ENCODE data around the gene AOC3.

AOC3 gene

DNA sequence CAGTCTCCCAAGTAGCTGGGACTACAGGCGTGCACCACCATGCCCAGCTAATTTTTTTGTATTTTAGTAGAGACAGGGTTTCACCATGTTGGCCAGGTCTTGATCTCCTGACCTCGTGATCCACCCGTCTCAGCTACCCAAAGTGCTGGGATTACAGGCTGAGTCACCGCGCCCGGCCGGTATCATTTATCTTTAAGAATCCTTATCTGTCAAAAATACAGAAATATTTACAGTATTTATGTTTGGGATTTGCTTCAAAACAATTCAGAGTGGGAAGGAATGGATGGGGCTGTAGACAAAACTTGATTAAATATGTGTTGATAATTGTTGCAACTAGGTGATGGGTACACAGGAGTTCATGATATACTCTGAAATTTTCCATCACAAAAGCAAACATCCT is 29.8 kb upstream of the AOC3 start:
- H3K27ac ChIP-seq (ENCODE audit: low read depth in 2 of 2, low read length in 2 of 2): no peak overlapping the region
- H3K4me3 ChIP-seq (ENCODE audit: low read length in 2 of 2): no peak overlapping the region
- H3K36me3 ChIP-seq (ENCODE audit: control insufficient read depth in 2 of 2, insufficient read depth in 2 of 2, low read length in 2 of 2): peaks cover 32 to 49% of the 10 kb centered on the region in 2 donors
- H3K27me3 ChIP-seq (ENCODE audit: control insufficient read depth in 2 of 2, insufficient read depth in 2 of 2, low read length in 2 of 2): no peaks in the 10 kb centered on the region
- peaks cover 4% of the 10 kb centered on the region in 2 donors for H3K4me1 ChIP-seq (ENCODE audit: control insufficient read depth in 2 of 2, insufficient read depth in 2 of 2, low read length in 2 of 2)
- no peaks in the 10 kb centered on the region for H3K9me3 ChIP-seq (ENCODE audit: control insufficient read depth in 2 of 2, low read length in 2 of 2)
- H3K9ac ChIP-seq (ENCODE audit: low read depth in 1 of 2, low read length in 2 of 2): no peak overlapping the region

DNA sequence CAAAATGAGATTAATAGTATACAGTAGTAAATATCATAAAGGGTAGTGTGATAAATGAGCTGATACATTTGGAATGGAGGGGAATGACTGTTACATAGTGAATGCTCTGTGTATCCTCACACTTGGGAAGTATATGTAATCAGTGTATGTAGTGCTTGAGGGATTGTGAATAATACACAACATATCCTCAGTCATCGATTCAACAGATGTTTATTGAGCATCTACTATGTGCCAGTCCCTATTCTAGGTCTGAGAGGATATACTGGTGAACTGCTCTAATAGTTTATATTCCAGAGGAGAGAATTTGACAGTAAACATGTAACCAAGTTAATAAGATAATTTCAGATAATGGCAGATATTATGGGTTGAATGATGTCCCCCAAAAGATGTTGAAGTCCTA is 23.5 kb upstream of the AOC3 start:
- Histone ChIP-seq H3K27ac (ENCODE audit: low read depth in 2 of 2, low read length in 2 of 2) (no peak overlapping the region), H3K27me3 (ENCODE audit: control insufficient read depth in 2 of 2, insufficient read depth in 2 of 2, low read length in 2 of 2) (no peaks in the 10 kb centered on the region), H3K9ac (ENCODE audit: low read depth in 1 of 2, low read length in 2 of 2) (no peak overlapping the region), H3K4me3 (ENCODE audit: low read length in 2 of 2) (no peak overlapping the region), H3K9me3 (ENCODE audit: control insufficient read depth in 2 of 2, low read length in 2 of 2) (no peaks in the 10 kb centered on the region), H3K36me3 (ENCODE audit: control insufficient read depth in 2 of 2, insufficient read depth in 2 of 2, low read length in 2 of 2) (no peaks in the 10 kb centered on the region), H3K4me1 (ENCODE audit: control insufficient read depth in 2 of 2, insufficient read depth in 2 of 2, low read length in 2 of 2) (peaks cover 7 to 8% of the 10 kb centered on the region in 2 donors)

DNA sequence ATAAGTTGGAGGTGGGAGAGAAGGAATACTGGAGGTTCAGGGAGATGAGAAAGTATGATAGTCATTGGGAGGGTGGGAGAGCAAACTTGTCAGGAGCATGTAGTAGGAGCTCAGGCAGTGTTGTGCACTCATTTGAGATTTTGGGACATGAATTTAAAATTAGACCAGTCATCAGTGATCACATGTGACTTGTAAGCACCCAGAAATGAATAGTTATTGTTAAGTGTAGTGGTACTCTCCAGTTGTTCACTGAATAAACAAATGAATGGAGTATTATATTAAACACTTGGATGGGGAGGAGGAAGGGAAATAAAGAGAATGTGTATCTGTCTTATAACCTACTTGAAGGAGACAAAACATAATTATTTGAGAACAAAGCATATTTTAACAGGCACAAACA is 20.0 kb upstream of the AOC3 start:
- Histone ChIP-seq H3K27me3 (ENCODE audit: control insufficient read depth in 2 of 2, insufficient read depth in 2 of 2, low read length in 2 of 2) (no peaks in the 10 kb centered on the region), H3K36me3 (ENCODE audit: control insufficient read depth in 2 of 2, insufficient read depth in 2 of 2, low read length in 2 of 2) (peaks cover 0 to 5% of the 10 kb centered on the region in 2 donors), H3K27ac (ENCODE audit: low read depth in 2 of 2, low read length in 2 of 2) (no peak overlapping the region), H3K4me1 (ENCODE audit: control insufficient read depth in 2 of 2, insufficient read depth in 2 of 2, low read length in 2 of 2) (peaks cover 11 to 16% of the 10 kb centered on the region in 2 donors), H3K9me3 (ENCODE audit: control insufficient read depth in 2 of 2, low read length in 2 of 2) (no peaks in the 10 kb centered on the region), H3K4me3 (ENCODE audit: low read length in 2 of 2) (no peak overlapping the region), H3K9ac (ENCODE audit: low read depth in 1 of 2, low read length in 2 of 2) (no peak overlapping the region)

DNA sequence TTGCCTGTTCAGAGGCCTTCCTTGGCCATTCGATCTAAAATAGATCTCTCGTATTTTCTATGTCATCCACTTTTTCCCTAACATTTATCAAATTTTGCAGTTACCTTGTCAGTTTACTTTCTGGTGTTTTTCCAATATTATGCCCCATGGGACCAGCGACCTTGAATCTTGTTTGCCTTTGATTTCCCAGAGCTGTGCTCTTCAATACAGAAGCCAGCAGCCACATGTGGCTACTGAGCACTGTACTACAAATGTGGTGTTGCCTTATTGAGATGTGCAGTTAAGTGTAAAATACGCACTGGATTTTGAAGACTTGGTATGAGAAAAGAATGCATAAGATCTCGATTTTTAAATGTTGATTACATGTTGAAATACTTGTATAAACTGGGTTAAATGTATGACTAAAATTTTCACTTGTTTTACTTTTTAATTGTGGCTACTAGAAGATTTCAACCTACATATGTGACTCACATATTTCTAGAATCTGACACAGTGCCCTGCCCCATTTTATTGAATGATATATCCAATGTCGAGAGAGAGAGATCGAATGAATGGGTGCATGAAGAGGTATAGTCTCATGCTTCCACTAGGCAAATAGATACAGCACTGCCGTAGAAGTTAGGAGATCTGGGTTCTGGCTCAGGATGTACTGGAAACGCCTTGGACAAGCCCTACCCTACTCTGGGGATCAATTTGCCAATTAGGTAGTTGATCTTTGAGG is 18.6 kb upstream of the AOC3 start:
- H3K36me3 ChIP-seq (ENCODE audit: control insufficient read depth in 2 of 2, insufficient read depth in 2 of 2, low read length in 2 of 2): peaks cover 6 to 11% of the 10 kb centered on the region in 2 donors
- peak overlapping the region; percentile 93 to 94 for H3K9ac ChIP-seq (ENCODE audit: low read depth in 1 of 2, low read length in 2 of 2)

DNA sequence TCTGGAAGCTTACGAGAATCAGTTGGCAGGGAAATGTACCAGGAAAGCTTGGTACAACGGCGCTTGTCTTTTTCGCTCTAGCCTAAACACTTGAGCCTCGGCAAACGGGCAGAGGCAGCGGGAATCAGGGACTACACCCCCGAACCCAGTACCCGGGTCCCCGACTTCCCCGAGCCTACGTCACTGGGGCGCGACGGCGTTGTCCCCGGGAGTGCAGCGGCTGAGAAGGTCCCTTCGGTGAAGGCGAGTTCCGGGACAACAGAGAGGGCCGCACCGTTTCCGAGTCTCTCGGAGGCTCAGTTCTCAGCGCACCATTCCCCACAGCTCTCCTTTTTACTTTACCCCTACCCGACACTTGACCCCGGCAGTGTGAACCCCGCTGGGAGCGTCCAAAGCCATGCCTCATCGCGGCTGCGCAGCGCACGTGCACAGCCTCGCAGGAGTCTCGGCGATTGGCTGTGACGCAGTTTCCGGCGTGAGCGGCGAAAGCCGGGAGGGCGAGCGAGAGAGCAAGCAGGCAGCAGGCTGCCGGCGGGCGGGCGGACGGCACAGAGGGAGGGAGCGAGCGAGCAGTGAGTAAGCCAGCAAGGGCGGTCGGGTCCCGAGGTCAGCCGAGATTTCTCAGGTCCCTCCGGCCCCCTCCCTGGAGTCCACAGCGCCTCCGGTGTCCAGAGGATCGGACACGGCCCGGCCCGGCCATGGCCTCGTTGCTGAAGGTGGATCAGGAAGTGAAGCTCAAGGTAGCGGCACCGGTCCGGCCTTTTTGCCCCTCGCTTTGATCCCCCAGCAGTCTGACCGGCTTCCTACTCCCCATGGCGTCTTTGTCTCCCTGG is 17.8 kb upstream of the AOC3 start, which contains the start of gene PSME3:
Gene PSME3 (plus strand): TSS at position 464 of the 833 bp plus-strand sequence. CDS start 235 bp downstream, at position 699.
- Histone ChIP-seq H3K27ac (ENCODE audit: low read depth in 2 of 2, low read length in 2 of 2) (peak within 1 kb of the TSS; percentile 69 to 87), H3K9me3 (ENCODE audit: control insufficient read depth in 2 of 2, low read length in 2 of 2) (no peaks in the 10 kb centered on the region), H3K27me3 (ENCODE audit: control insufficient read depth in 2 of 2, insufficient read depth in 2 of 2, low read length in 2 of 2) (no peaks in the 10 kb centered on the region), H3K4me1 (ENCODE audit: control insufficient read depth in 2 of 2, insufficient read depth in 2 of 2, low read length in 2 of 2) (peaks cover 11 to 16% of the 10 kb centered on the region in 2 donors), H3K4me3 (ENCODE audit: low read length in 2 of 2) (peak within 1 kb of the TSS; percentile 93 to 99), H3K36me3 (ENCODE audit: control insufficient read depth in 2 of 2, insufficient read depth in 2 of 2, low read length in 2 of 2) (peaks cover 13 to 19% of the 10 kb centered on the region in 2 donors), H3K9ac (ENCODE audit: low read depth in 1 of 2, low read length in 2 of 2) (peak within 1 kb of the TSS; percentile 93 to 94)

More for the DNA sequence above, 18.6 kb upstream of the AOC3 start:
- no peaks in the 10 kb centered on the region for H3K9me3 ChIP-seq (ENCODE audit: control insufficient read depth in 2 of 2, low read length in 2 of 2)
- peak overlapping the region; percentile 93 to 99 for H3K4me3 ChIP-seq (ENCODE audit: low read length in 2 of 2)
- H3K27me3 ChIP-seq (ENCODE audit: control insufficient read depth in 2 of 2, insufficient read depth in 2 of 2, low read length in 2 of 2): no peaks in the 10 kb centered on the region
- peak overlapping the region; percentile 69 to 87 for H3K27ac ChIP-seq (ENCODE audit: low read depth in 2 of 2, low read length in 2 of 2)
- H3K4me1 ChIP-seq (ENCODE audit: control insufficient read depth in 2 of 2, insufficient read depth in 2 of 2, low read length in 2 of 2): peaks cover 11 to 16% of the 10 kb centered on the region in 2 donors

DNA sequence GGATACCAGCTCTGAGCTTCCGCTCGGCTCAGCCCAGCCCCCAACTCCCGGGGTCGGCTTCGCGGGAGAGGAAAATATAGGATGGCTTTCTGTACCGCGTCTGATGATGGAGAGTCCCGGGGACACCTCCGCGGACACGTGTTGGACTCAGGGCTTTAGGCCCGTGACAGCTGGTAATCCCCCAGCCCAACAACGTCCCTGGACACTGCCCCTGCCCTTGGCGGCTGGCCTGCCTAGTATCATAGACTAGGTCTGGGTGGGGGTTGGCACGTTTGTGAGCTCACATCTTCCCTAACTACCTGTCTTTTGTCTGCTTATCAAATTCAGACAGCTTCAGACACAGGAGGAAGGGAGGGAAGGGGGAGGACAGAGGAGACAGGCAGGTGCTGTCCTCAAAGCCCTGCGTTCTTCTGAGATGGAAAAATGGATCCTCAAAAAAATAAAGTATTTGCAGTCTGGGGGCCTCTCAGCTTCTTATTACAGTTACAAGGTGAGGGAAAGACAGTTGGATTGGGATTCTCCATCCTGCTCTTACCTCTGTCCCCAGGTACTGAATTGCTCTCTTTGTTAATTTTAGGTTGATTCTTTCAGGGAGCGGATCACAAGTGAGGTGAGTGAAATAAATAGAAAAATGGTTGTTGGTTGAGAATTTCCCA is 17.1 kb upstream of the AOC3 start:
- H3K4me1 ChIP-seq (ENCODE audit: control insufficient read depth in 2 of 2, insufficient read depth in 2 of 2, low read length in 2 of 2): peaks cover 11 to 16% of the 10 kb centered on the region in 2 donors
- H3K27me3 ChIP-seq (ENCODE audit: control insufficient read depth in 2 of 2, insufficient read depth in 2 of 2, low read length in 2 of 2): no peaks in the 10 kb centered on the region
- H3K9ac ChIP-seq (ENCODE audit: low read depth in 1 of 2, low read length in 2 of 2): peak overlapping the region; percentile 93 to 94
- peak overlapping the region; percentile 69 to 87 for H3K27ac ChIP-seq (ENCODE audit: low read depth in 2 of 2, low read length in 2 of 2)
- no peaks in the 10 kb centered on the region for H3K9me3 ChIP-seq (ENCODE audit: control insufficient read depth in 2 of 2, low read length in 2 of 2)
- peaks cover 19 to 26% of the 10 kb centered on the region in 2 donors for H3K36me3 ChIP-seq (ENCODE audit: control insufficient read depth in 2 of 2, insufficient read depth in 2 of 2, low read length in 2 of 2)
- peak overlapping the region; percentile 93 to 99 for H3K4me3 ChIP-seq (ENCODE audit: low read length in 2 of 2)

DNA sequence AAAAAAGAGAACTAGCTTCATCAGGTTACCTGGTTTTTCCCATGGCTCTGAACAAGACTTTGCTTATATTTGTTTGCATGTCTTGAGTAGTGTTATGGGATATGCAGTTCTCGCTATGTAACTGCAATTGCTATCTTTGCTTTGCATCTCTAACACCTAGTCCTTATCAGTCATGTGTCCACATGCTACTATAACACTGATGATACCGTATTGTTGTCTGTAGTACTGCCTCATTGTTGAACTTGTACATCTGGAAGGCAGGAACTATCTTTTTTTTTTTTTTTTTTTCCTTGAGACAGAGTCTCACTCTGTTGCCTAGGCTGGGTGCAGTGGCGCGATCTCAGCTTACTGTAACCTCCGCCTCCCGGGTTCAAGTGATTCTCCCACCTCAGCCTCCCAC is 15.3 kb upstream of the AOC3 start:
- peaks cover 24 to 34% of the 10 kb centered on the region in 2 donors for H3K36me3 ChIP-seq (ENCODE audit: control insufficient read depth in 2 of 2, insufficient read depth in 2 of 2, low read length in 2 of 2)
- no peak overlapping the region for H3K4me3 ChIP-seq (ENCODE audit: low read length in 2 of 2)
- H3K27me3 ChIP-seq (ENCODE audit: control insufficient read depth in 2 of 2, insufficient read depth in 2 of 2, low read length in 2 of 2): no peaks in the 10 kb centered on the region
- H3K4me1 ChIP-seq (ENCODE audit: control insufficient read depth in 2 of 2, insufficient read depth in 2 of 2, low read length in 2 of 2): peaks cover 11 to 16% of the 10 kb centered on the region in 2 donors
- H3K27ac ChIP-seq (ENCODE audit: low read depth in 2 of 2, low read length in 2 of 2): no peak overlapping the region
- H3K9ac ChIP-seq (ENCODE audit: low read depth in 1 of 2, low read length in 2 of 2): no peak overlapping the region
- no peaks in the 10 kb centered on the region for H3K9me3 ChIP-seq (ENCODE audit: control insufficient read depth in 2 of 2, low read length in 2 of 2)

DNA sequence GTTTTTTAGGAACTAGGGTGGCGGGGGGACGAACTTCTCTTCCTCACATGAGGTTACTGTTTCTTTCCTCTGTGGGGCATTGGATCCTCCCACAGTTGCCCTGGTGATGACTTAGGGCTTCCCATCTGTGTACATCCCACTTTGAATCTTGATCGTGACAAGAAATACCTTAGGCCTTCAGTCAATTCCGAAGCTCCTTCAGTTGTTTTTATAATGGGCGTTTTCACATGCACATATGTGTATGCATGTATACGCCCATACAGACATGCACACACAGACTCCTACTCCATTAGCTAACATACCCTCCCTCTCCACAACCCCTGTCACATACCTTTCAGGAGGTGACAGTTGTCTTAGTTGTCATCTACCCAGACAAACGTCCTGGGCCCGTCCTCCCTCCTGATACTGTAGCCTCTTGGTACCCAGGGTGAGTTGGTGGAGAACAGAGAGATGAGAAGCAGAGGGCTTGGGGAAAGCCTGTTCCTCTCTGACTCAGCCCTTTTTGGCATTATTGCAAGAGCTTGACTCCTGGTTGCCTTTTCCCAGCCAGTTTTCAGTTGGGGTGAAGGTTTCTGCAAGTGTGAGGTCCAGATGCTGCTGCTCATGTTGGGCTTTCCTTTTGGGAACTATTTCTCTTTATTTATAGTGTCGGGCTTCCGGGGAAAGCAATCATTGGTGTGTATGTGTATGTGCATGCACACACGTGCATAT is 8.9 kb upstream of the AOC3 start:
- Histone ChIP-seq H3K9ac (ENCODE audit: low read depth in 1 of 2, low read length in 2 of 2) (no peak overlapping the region), H3K4me3 (ENCODE audit: low read length in 2 of 2) (no peak overlapping the region), H3K4me1 (ENCODE audit: control insufficient read depth in 2 of 2, insufficient read depth in 2 of 2, low read length in 2 of 2) (no peaks in the 10 kb centered on the region), H3K27ac (ENCODE audit: low read depth in 2 of 2, low read length in 2 of 2) (no peak overlapping the region), H3K27me3 (ENCODE audit: control insufficient read depth in 2 of 2, insufficient read depth in 2 of 2, low read length in 2 of 2) (no peaks in the 10 kb centered on the region), H3K36me3 (ENCODE audit: control insufficient read depth in 2 of 2, insufficient read depth in 2 of 2, low read length in 2 of 2) (peaks cover 62 to 63% of the 10 kb centered on the region in 2 donors), H3K9me3 (ENCODE audit: control insufficient read depth in 2 of 2, low read length in 2 of 2) (no peaks in the 10 kb centered on the region)

DNA sequence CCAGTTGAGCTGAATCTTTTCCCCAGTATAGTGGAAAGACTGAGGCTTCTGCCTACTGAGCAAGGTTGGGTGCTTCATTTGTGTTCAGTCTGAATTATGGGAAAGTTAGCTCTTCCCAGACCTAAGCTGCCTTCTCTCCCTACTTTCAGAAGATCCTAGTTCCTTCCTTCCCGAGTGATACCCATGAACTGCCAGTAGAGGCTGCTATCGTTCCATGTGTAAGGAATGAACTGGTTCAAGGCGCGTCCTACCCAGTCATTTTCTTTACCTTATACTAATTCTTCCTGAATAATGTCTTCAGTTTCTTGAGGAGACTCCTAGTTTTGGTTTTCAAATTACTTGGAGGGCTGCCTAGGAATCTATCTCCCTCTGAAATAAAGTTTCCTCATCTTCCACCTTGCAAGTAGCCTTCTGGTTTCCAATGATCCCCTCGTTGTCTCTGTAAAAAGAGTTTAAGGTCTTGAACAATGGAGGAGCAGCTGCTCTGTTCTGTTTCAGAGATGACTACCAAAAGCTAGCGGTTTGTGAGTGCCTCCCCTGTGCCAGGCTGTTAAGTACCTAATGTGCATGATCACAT is 7.6 kb upstream of the AOC3 start:
- Histone ChIP-seq H3K9ac (ENCODE audit: low read depth in 1 of 2, low read length in 2 of 2) (no peak overlapping the region), H3K27ac (ENCODE audit: low read depth in 2 of 2, low read length in 2 of 2) (no peak overlapping the region), H3K27me3 (ENCODE audit: control insufficient read depth in 2 of 2, insufficient read depth in 2 of 2, low read length in 2 of 2) (no peaks in the 10 kb centered on the region), H3K36me3 (ENCODE audit: control insufficient read depth in 2 of 2, insufficient read depth in 2 of 2, low read length in 2 of 2) (peaks cover 52% of the 10 kb centered on the region in 2 donors), H3K4me1 (ENCODE audit: control insufficient read depth in 2 of 2, insufficient read depth in 2 of 2, low read length in 2 of 2) (no peaks in the 10 kb centered on the region), H3K4me3 (ENCODE audit: low read length in 2 of 2) (no peak overlapping the region), H3K9me3 (ENCODE audit: control insufficient read depth in 2 of 2, low read length in 2 of 2) (no peaks in the 10 kb centered on the region)

Measured in mucosa of rectum (tissue), 2 donors.